Neural progenitor cell (in vitro differentiated cells): ENCODE measurements around the gene ATP5MC3. TPM values are rescaled to one million over a fixed set of nuclear protein-coding genes. Genes with fewer than 3 reads are reported as not detected.

Experiments used
- DNase-seq: peaks from one replicate; pipeline ENCODE4 v3.0.0-alpha.2; 2016; ENCODE audit warnings: low spot score
- H2AFZ ChIP-seq: fragments of 200-600 bp; sonication (generic); replicated peaks from 2 replicates; pipeline ENCODE4 v1.6.1; 2016; ENCODE audit warnings: antibody characterized with exemption
- H3F3A ChIP-seq: fragments of 200-600 bp; sonication (generic); 2 replicates; pipeline ENCODE4 v1.6.1; 2016; ENCODE audit warnings: antibody characterized with exemption, low read depth
- H3K27ac ChIP-seq: fragments of 200-600 bp; sonication (generic); 2 replicates; pipeline ENCODE4 v1.5.1; 2016; ENCODE audit warnings: mild to moderate bottlenecking
- H3K27me3 ChIP-seq: fragments of 200-600 bp; sonication (generic); 2 replicates; pipeline ENCODE4 v1.6.1; 2016; ENCODE audit warnings: mild to moderate bottlenecking, moderate library complexity
- H3K36me3 ChIP-seq: fragments of 200-600 bp; sonication (generic); 2 replicates; pipeline ENCODE4 v1.5.1; 2016
- H3K4me1 ChIP-seq: fragments of 200-600 bp; sonication (generic); 2 replicates; pipeline ENCODE4 v1.6.1; 2016; ENCODE audit warnings: mixed run types
- H3K4me2 ChIP-seq: fragments of 200-600 bp; sonication (generic); 2 replicates; pipeline ENCODE4 v1.6.1; 2016
- H3K4me3 ChIP-seq: fragments of 200-600 bp; sonication (generic); 2 replicates; pipeline ENCODE4 v1.5.1; 2016
- H3K79me2 ChIP-seq: fragments of 200-600 bp; sonication (generic); 2 replicates; pipeline ENCODE4 v1.6.1; 2016; ENCODE audit warnings: low read depth
- H3K9ac ChIP-seq: fragments of 200-600 bp; sonication (generic); 2 replicates; pipeline ENCODE4 v1.6.1; 2016
- H3K9me3 ChIP-seq: fragments of 200-600 bp; sonication (generic); 2 replicates; pipeline ENCODE4 v1.5.1; 2016; ENCODE audit warnings: low read depth
- H4K20me1 ChIP-seq: fragments of 200-600 bp; sonication (generic); 2 replicates; pipeline ENCODE4 v1.6.1; 2016; ENCODE audit warnings: low read depth
- H3K27ac Mint-ChIP-seq: 3 replicates; pipeline ENCODE4 v1.8.0; 2021; ENCODE audit warnings: mixed read lengths
- H3K27me3 Mint-ChIP-seq: 2 replicates; pipeline ENCODE4 v1.8.0; 2022; ENCODE audit warnings: low read depth, mild to moderate bottlenecking, inconsistent platforms, moderate library complexity, mixed read lengths; ENCODE audit not compliant: insufficient read depth
- H3K36me3 Mint-ChIP-seq: 3 replicates; pipeline ENCODE4 v1.8.0; 2021; ENCODE audit warnings: mixed read lengths
- H3K4me1 Mint-ChIP-seq: 3 replicates; pipeline ENCODE4 v1.8.0; 2021; ENCODE audit warnings: mixed read lengths
- H3K4me3 Mint-ChIP-seq: 3 replicates; pipeline ENCODE4 v1.8.0; 2021; ENCODE audit warnings: mild to moderate bottlenecking, moderate library complexity, mixed read lengths
- H3K9me3 Mint-ChIP-seq: 3 replicates; pipeline ENCODE4 v1.8.0; 2020; ENCODE audit warnings: mixed read lengths
- EZH2 ChIP-seq: fragments of 200-600 bp; sonication (generic); IDR thresholded peaks from 2 replicates; pipeline ENCODE4 v1.6.1; 2017; ENCODE audit warnings: antibody characterized with exemption, mild to moderate bottlenecking, moderate library complexity
- EZH2phosphoT487 ChIP-seq: fragments of 200-600 bp; sonication (generic); IDR thresholded peaks from 2 replicates; pipeline ENCODE4 v1.6.1; 2017; ENCODE audit warnings: antibody characterized with exemption
- total RNA-seq: library from RNA; depleted of rRNA; stranded (reverse); fragments of >200 nt; gene quantifications from 2 replicates; pipeline ENCODE4 v1.2.3, GENCODE V29; 2015; ENCODE audit warnings: low replicate concordance
- TF ChIP-seq, protein P1 (sequence below): fragments of 200-600 bp; sonication (generic); IDR thresholded peaks from 2 replicates; pipeline ENCODE4 v1.5.1; 2017; ENCODE audit warnings: antibody characterized with exemption, mild to moderate bottlenecking

Gene ATP5MC3
- total RNA-seq, 1 donor from 2014 or later, result 213 TPM

DNA sequence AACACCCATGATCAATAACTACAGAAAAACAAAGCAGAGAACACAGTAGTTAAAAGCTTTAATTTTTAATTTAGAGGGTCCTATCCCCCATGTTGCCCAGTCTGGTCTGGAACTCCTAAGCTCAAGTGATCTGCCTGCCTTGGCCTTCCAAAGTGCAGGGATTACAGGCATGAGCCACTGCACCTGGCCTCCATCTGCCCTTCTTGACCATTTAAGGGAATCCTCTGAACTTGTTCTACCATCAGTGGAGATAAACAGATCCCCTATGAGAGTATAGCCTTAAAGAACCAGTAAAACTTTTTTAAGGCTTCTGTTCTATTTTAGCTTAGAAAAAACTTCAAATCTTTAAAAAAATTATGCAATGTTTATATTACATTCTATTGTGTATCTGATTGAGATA lies 13.5 kb upstream of the ATP5MC3 start:
- no peaks in the 10 kb centered on the region for H3K27me3 ChIP-seq
- H3K36me3 Mint-ChIP-seq, result no peaks in the 10 kb centered on the region
- no peak overlapping the region for H3K4me2 ChIP-seq
- H3F3A ChIP-seq, result no peaks in the 10 kb centered on the region
- TF ChIP-seq EZH2phosphoT487, result no peak
- TF ChIP-seq, protein P1, sequence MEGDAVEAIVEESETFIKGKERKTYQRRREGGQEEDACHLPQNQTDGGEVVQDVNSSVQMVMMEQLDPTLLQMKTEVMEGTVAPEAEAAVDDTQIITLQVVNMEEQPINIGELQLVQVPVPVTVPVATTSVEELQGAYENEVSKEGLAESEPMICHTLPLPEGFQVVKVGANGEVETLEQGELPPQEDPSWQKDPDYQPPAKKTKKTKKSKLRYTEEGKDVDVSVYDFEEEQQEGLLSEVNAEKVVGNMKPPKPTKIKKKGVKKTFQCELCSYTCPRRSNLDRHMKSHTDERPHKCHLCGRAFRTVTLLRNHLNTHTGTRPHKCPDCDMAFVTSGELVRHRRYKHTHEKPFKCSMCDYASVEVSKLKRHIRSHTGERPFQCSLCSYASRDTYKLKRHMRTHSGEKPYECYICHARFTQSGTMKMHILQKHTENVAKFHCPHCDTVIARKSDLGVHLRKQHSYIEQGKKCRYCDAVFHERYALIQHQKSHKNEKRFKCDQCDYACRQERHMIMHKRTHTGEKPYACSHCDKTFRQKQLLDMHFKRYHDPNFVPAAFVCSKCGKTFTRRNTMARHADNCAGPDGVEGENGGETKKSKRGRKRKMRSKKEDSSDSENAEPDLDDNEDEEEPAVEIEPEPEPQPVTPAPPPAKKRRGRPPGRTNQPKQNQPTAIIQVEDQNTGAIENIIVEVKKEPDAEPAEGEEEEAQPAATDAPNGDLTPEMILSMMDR, result no peak
- no peak for TF ChIP-seq EZH2
- no peak overlapping the region for H3K27ac ChIP-seq
- peaks cover 3% of the 10 kb centered on the region for H3K9me3 Mint-ChIP-seq
- peaks cover 3% of the 10 kb centered on the region for H3K27me3 Mint-ChIP-seq
- H3K79me2 ChIP-seq, result no peaks in the 10 kb centered on the region
- H3K4me3 Mint-ChIP-seq, result no peak overlapping the region
- H4K20me1 ChIP-seq, result no peaks in the 10 kb centered on the region
- no peak overlapping the region for H2AFZ ChIP-seq
- no peak overlapping the region for H3K27ac Mint-ChIP-seq
- no peaks in the 10 kb centered on the region for H3K4me1 ChIP-seq
- H3K9me3 ChIP-seq, result no peaks in the 10 kb centered on the region
- H3K4me1 Mint-ChIP-seq, result no peaks in the 10 kb centered on the region
- H3K9ac ChIP-seq, result no peak overlapping the region
- no peak for DNase-seq
- H3K4me3 ChIP-seq, result no peak overlapping the region
- no peaks in the 10 kb centered on the region for H3K36me3 ChIP-seq

DNA sequence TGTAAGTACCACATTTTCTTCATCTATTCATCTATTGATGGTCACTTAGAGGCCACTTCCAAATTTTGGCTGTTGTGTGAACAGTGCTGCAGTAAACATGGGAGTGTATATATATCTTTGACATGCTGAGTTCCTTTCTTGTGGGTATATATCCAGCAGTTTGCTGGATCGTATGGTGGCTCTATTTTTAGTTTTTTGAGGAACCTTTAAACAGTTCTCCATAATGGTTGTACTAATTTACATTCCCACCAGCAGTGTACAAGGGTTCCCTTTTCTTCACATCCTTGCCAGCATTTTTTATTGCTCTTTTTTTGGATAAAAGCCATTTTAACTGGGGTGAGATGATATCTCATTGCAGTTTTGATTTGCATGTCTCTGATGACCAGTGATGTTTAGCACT lies 7.3 kb upstream of the ATP5MC3 start:
- Histone ChIP-seq H3K79me2 (no peaks in the 10 kb centered on the region), H2AFZ (no peak overlapping the region), H3K9me3 (no peaks in the 10 kb centered on the region), H3F3A (no peaks in the 10 kb centered on the region), H3K27me3 (no peaks in the 10 kb centered on the region), H3K4me3 (no peak overlapping the region), H3K4me1 (no peaks in the 10 kb centered on the region), H3K36me3 (no peaks in the 10 kb centered on the region), H3K9ac (no peak overlapping the region), H3K4me2 (no peak overlapping the region), H3K27ac (no peak overlapping the region), H4K20me1 (no peaks in the 10 kb centered on the region)
- Mint-ChIP-seq H3K4me3 (no peak overlapping the region), H3K4me1 (no peaks in the 10 kb centered on the region), H3K36me3 (no peaks in the 10 kb centered on the region), H3K27ac (no peak overlapping the region), H3K9me3 (peaks cover 3% of the 10 kb centered on the region), H3K27me3 (no peaks in the 10 kb centered on the region)
- TF ChIP-seq EZH2phosphoT487 (no peak), EZH2 (no peak)
- TF ChIP-seq, protein P1, result no peak
- no peak for DNase-seq

- H3K36me3 ChIP-seq, result no peaks in the 10 kb centered on the region
- peaks cover 3% of the 10 kb centered on the region for H3K27me3 Mint-ChIP-seq
- no peaks in the 10 kb centered on the region for H3K4me1 ChIP-seq
- H3K79me2 ChIP-seq, result no peaks in the 10 kb centered on the region
- H3K9ac ChIP-seq, result no peak overlapping the region
- H3K9me3 ChIP-seq, result no peaks in the 10 kb centered on the region
- no peak overlapping the region for H2AFZ ChIP-seq
- peaks cover 3% of the 10 kb centered on the region for H3K9me3 Mint-ChIP-seq
- no peaks in the 10 kb centered on the region for H3F3A ChIP-seq
- no peak for DNase-seq
- H3K4me2 ChIP-seq, result no peak overlapping the region
- no peaks in the 10 kb centered on the region for H4K20me1 ChIP-seq
- H3K4me3 Mint-ChIP-seq, result no peak overlapping the region
- H3K36me3 Mint-ChIP-seq, result no peaks in the 10 kb centered on the region
- TF ChIP-seq, protein P1, result no peak
- TF ChIP-seq EZH2phosphoT487, result no peak
- no peak for TF ChIP-seq EZH2
- no peak overlapping the region for H3K27ac Mint-ChIP-seq
- H3K27ac ChIP-seq, result no peak overlapping the region
- H3K4me3 ChIP-seq, result no peak overlapping the region
- H3K4me1 Mint-ChIP-seq, result no peaks in the 10 kb centered on the region
- H3K27me3 ChIP-seq, result no peaks in the 10 kb centered on the region
Observed at GRCh38 chr2:175187378-175187777, 5.9 kb upstream of the ATP5MC3 start.
